HG02981 (cell line): ENCODE measurements around the gene APCDD1.
"Not testable (repeated sequence)": the region's sequence is repeated elsewhere in the genome, so short reads cannot be mapped to it uniquely, and the experiment has no call there.

ENCODE experiments used
- ATAC-seq: cut with Tn5 transposase; IDR thresholded peaks from one replicate; pipeline ENCODE4 v1.9.1; 2021; ENCODE audit warnings: mild to moderate bottlenecking, moderate library complexity; ENCODE audit not compliant: unreplicated experiment

APCDD1 gene

DNA sequence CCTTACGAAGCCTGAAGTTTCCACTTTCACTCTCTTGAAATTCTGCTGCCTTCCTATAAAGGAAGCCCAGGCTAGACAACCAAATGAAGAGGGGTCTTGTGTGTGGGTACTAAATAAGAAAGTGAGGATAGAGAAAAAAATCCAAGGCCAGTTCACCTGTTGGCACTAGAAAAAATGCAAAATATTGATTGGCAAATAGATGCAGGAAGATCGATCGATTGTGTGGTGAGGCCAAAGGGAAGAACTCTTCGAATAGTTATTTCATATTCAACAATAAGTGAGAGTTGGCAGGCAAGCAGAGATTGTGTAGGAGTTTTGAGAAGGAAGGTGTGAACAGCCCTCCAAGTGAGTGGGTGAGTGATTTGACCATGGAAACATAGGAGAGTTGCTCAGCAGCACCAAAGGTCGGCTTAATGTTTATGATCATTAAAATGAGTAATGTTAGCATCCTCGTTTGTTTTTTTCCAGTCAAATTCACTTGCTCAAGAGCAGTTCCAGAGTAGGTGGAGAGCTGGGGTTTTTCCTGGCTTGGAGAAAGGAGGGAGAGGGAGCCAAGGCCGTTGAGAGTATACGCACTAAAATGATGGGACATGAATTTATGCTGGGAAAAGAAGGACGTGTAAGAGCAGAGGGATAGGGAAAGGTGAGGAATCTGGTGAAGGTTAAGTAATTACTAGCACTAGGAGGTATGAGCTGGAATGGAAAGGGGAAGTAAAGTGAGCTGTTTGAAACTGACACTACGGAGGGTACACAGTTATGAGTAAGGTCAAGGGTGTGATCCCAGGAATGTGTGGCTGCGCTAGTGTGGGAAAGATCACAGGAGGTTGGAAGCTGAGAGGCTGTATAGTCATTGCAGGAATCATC lies 70.3 kb downstream of the APCDD1 start:
- ATAC-seq, result no peak

GRCh38 chr18:10525371-10525691 lies 70.9 kb downstream of the APCDD1 start:
- no peak for ATAC-seq

GRCh38 chr18:10525697-10526560 lies 71.5 kb downstream of the APCDD1 start, which contains the start of gene NAPG:
Gene NAPG, plus strand, starts transcription at chr18:10526027. Its CDS starts 76 bp downstream, at chr18:10526103.
- ATAC-seq, result peak; percentile 76

DNA sequence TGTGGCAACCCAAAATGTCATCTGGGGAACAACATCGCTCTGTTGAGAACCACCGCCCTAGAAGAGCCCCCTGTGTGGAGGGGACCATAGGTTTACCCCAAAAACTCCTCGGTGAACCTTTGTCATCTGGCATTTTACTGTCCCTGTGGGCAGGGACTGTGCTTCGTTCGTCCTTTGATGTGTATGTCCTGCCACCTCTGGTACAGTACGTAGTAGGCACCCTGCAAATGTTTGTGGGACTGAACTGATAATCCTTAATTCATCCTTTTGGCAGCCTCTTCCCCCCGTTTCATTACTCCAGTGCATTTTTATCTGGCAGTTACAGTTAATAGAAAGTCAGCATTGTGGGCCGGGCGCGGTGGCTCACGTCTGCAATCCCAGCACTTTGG lies 72.1 kb downstream of the APCDD1 start:
- ATAC-seq, result peak; percentile 11

DNA sequence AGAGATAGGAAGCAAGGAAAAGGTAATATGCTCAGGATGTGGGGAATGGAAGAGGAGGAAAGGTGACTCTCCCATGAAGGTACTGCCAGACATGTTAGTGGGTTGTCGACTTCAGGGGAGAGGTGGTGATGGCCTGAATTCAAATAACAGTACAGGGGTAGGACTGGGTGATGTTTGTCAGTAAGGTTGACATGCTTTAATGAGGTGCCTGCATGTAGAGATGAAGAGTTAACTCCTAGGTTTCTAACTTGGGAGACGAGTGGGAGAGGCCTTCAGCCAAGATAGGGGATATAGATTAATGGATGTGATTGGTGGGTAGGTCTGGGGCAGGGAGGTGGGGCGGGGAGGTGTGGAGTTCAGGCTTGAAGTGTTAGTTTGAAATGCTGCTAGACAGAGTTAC lies 74.0 kb downstream of the APCDD1 start:
- no peak for ATAC-seq

DNA sequence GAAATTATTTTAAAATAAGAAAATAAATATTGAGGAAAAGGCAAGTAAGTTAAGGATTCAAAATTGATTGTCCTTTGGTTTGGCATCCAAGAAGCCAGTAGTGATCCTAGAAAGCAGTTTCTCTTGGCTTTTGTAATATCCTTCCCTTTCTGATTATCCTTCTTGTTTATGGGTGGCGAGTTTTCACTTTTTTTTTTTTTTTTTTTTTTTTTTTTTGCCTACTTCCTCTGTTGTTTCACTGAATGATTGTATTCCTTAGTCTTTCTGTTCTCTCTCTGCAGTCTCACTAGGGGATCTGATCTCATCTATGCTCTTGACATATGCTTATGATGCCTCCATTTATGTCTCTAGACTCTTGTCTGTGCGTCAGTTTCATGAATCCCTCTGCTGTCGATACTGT lies 75.6 kb downstream of the APCDD1 start:
- no peak for ATAC-seq

DNA sequence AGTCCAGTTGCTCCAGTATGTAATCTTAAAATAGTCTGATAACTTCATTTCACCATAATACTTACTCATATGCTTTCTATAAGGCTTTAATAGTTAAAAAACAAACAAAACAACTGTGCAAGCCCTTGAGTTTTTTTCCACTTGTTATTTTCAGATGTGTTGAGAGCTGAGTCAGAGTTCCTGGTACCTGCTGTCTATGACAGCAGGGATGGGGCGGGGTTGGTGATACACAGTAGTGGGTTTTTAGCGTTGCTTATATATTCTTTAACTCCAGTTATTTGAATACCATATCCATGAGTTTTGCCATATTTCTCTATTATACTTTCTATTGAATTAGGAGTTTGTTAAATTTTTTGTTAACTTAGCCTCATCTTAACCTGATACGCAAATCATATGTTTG lies 76.4 kb downstream of the APCDD1 start:
- no peak for ATAC-seq

DNA sequence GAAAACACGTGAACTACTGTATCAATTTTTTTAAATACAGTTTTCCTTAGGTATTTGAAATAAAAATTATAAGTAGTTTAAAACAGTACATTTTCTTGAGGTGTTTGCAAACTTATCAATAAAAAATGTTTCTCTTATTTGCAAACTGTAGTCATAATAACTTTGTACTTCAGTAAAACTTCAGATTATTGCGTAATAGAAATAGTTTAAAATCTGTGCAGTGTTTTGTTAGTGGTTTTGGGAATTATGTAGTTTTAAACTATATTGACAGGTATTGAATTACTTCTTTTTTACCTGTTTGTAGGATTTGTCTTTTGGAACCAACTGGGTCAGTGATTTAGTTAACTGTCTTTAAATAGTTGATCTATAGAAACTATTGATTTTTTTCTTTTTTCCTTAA lies 78.7 kb downstream of the APCDD1 start:
- no peak for ATAC-seq

GRCh38 chr18:10536280-10536679 lies 81.8 kb downstream of the APCDD1 start:
- ATAC-seq, result no peak

GRCh38 chr18:10537765-10538164 lies 83.3 kb downstream of the APCDD1 start:
- no peak for ATAC-seq

- not testable (repeated sequence) for ATAC-seq
Measured at GRCh38 chr18:10539124-10539523, 84.7 kb downstream of the APCDD1 start.
